Measurements from ENCODE around the gene ABHD3.
"Not testable (repeated sequence)": the region's sequence is repeated elsewhere in the genome, so short reads cannot be mapped to it uniquely, and the experiment has no call there.

The ABHD3 gene

GRCh38 chr18:21652073-21652472 is 52.5 kb downstream of the ABHD3 start:
- no peak for DNase-seq (ENCODE audit: low read depth in 2 of 3, low spot score in 1 of 3)

- no peak for DNase-seq (ENCODE audit: low read depth in 2 of 3, low spot score in 1 of 3)
These were observed 54.3 kb downstream of the ABHD3 start for GRCh38 chr18:21650311-21650710.

- DNase-seq (ENCODE audit: low read depth in 2 of 3, low spot score in 1 of 3): not testable (repeated sequence)
These were observed 64.2 kb downstream of the ABHD3 start for GRCh38 chr18:21640375-21640774.

GRCh38 chr18:21638822-21639221 is 65.8 kb downstream of the ABHD3 start:
- DNase-seq (ENCODE audit: low read depth in 2 of 3, low spot score in 1 of 3): no peak

GRCh38 chr18:21636769-21637168 is 67.8 kb downstream of the ABHD3 start:
- DNase-seq (ENCODE audit: low read depth in 2 of 3, low spot score in 1 of 3): no peak

- no peak for DNase-seq (ENCODE audit: low read depth in 2 of 3, low spot score in 1 of 3)
These were observed 69.9 kb downstream of the ABHD3 start for GRCh38 chr18:21634588-21635199.

GRCh38 chr18:21632393-21632792 is 72.2 kb downstream of the ABHD3 start:
- DNase-seq (ENCODE audit: low read depth in 2 of 3, low spot score in 1 of 3): no peak

- DNase-seq (ENCODE audit: low read depth in 2 of 3, low spot score in 1 of 3): no peak
These were observed 75.3 kb downstream of the ABHD3 start for GRCh38 chr18:21629089-21629832.

- not testable (repeated sequence) for DNase-seq (ENCODE audit: low read depth in 2 of 3, low spot score in 1 of 3)
These were observed 82.9 kb downstream of the ABHD3 start for GRCh38 chr18:21621640-21622039.

GRCh38 chr18:21612125-21613039 is 92.2 kb downstream of the ABHD3 start, which contains the start of gene SNRPD1:
Gene SNRPD1, plus strand, starts transcription at chr18:21612314. Its CDS starts 116 bp downstream, at chr18:21612430.
- DNase-seq (ENCODE audit: low read depth in 2 of 3, low spot score in 1 of 3): peak; percentile 83 to 89 (median 85)

- DNase-seq (ENCODE audit: low read depth in 2 of 3, low spot score in 1 of 3): not testable (repeated sequence)
These were observed 93.0 kb downstream of the ABHD3 start for GRCh38 chr18:21611401-21612124.

- DNase-seq (ENCODE audit: low read depth in 2 of 3, low spot score in 1 of 3): no peak
These were observed 99.4 kb downstream of the ABHD3 start for GRCh38 chr18:21605213-21605612.

- no peak for DNase-seq (ENCODE audit: low read depth in 2 of 3, low spot score in 1 of 3)
These were observed 99.9 kb downstream of the ABHD3 start for GRCh38 chr18:21604671-21605070.

- DNase-seq (ENCODE audit: low read depth in 2 of 3, low spot score in 1 of 3): no peak
These were observed 102.3 kb downstream of the ABHD3 start for GRCh38 chr18:21602299-21602587.
